Measurements from ENCODE around the gene PPAN. TPM values are rescaled to one million over a fixed set of nuclear protein-coding genes. Genes with fewer than 3 reads are reported as not detected.

The PPAN gene
- total and polyA plus RNA-seq, 3 donors from 2014 or later: 39.3 to 68.1 (median 66.2) TPM

DNA sequence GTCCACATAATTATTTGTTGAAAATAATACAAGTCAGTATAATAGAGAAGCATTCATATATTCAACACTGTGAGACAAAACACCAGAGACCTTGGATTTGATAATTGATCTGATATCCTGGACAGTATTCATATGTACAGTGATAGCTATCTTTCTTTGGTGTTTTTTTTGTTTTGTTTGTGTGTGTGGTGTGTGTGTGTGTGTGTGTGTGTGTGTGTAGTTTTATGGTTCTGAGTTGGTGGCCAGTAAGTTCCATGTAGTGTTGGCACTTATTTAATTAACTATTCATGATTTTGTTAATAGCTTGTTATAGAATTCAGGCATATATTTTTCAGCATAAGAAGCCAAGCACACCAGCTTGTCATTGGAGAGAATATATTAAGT lies 2.0 kb upstream of the PPAN start:
- DNase-seq: no peak
- Histone ChIP-seq H3K27ac (no peak overlapping the region), H3K4me3 (no peak overlapping the region), H3K9me3 (no peaks in the 10 kb centered on the region), H3K4me1 (peaks cover 6% of the 10 kb centered on the region), H3K36me3 (ENCODE audit: low read depth, missing control alignments) (no peaks in the 10 kb centered on the region), H3K27me3 (no peaks in the 10 kb centered on the region)
- TF ChIP-seq, protein P1, sequence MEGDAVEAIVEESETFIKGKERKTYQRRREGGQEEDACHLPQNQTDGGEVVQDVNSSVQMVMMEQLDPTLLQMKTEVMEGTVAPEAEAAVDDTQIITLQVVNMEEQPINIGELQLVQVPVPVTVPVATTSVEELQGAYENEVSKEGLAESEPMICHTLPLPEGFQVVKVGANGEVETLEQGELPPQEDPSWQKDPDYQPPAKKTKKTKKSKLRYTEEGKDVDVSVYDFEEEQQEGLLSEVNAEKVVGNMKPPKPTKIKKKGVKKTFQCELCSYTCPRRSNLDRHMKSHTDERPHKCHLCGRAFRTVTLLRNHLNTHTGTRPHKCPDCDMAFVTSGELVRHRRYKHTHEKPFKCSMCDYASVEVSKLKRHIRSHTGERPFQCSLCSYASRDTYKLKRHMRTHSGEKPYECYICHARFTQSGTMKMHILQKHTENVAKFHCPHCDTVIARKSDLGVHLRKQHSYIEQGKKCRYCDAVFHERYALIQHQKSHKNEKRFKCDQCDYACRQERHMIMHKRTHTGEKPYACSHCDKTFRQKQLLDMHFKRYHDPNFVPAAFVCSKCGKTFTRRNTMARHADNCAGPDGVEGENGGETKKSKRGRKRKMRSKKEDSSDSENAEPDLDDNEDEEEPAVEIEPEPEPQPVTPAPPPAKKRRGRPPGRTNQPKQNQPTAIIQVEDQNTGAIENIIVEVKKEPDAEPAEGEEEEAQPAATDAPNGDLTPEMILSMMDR (IDR thresholded peaks at IDR 0.05): no peak
- TF ChIP-seq POLR2A (IDR thresholded peaks at IDR 0.05): no peak
- intact Hi-C loops (cut with DNase I; ENCODE audit: low total_unique reads): no loop called here

DNA sequence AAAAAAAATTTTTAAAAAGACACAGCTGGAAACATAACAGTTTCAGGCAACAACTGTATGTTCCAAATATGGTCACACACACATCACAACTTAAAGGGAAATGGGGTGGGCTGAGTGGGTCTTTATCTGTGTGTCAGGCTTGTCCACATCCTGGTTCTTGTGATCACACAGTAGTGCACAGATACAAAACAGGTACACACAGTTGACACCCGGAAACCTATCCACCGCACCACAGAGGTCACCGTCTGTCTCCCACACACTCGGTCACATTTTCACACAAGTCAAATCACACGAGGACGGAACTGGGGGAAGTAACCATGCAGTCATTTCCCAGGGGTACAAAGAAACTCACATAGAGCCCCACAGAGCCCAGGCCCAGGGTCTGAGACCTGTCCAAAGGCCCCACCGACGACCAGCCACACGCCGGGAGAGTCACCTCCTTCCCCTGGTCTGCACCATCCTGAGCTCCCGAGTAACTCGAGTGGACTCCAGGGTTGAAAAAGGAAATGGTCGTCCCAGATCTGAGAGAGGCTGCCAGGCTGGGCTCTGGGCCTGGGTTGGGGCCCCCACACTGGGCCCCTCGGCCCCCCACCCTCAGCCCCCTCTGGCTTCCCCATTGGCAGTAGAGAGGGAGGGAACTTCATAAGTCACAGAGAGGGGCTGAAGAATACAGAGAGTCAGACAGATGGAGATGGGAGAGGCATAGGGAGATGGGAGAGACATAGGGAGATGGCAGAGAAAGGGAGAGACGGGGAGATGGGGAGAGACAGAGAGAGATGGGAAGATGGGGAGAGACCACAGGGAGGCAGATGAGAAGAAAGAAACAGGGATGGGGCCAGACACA lies 1.3 kb upstream of the PPAN start:
- intact Hi-C loops (cut with DNase I; ENCODE audit: low total_unique reads): no loop called here
- H3K4me1 ChIP-seq: peaks cover 6% of the 10 kb centered on the region
- no peak overlapping the region for H3K4me3 ChIP-seq
- no peaks in the 10 kb centered on the region for H3K9me3 ChIP-seq
- 60 to 67% methylated on average over 15 of the region's 15 CpGs for WGBS, 2 donors
- no peaks in the 10 kb centered on the region for H3K36me3 ChIP-seq (ENCODE audit: low read depth, missing control alignments)
- H3K27ac ChIP-seq: no peak overlapping the region
- DNase-seq: no peak
- TF ChIP-seq POLR2A (IDR thresholded peaks at IDR 0.05): no peak
- TF ChIP-seq, protein P1 (IDR thresholded peaks at IDR 0.05): no peak
- H3K27me3 ChIP-seq: no peaks in the 10 kb centered on the region

DNA sequence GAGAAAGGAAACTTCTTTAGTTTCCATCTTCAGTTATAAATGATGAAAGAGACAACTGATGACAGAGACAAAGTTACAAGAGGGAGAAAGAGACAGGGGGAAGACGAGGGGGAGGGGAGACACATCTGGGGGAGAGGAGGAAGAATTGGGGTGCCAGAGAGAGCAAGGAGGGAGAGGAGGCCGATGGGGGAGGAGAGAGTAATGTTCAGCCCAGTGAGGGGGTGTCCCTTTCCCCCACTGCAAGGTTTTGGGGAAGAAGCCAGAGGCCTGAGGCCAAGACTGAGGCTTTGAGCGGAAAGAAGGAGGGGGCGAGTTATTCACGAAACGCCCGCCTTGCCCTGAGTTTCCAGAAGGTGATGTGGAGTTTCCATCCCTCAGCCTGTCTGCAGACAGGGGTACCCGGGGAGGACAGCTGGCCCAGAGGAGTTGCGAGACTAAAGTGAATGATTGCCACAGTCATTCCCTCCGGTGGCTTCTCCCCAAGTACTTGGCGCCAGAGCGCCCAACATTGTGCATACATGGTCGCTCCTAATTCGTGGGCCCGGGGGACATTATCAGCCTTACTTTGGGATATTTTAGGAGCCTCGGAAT lies 558 bp upstream of the PPAN start:
- H3K36me3 ChIP-seq (ENCODE audit: low read depth, missing control alignments): no peaks in the 10 kb centered on the region
- WGBS, 2 donors: 35 to 44% methylated on average over 15 to 16 of the region's 16 CpGs
- H3K9me3 ChIP-seq: no peaks in the 10 kb centered on the region
- H3K27me3 ChIP-seq: no peaks in the 10 kb centered on the region
- intact Hi-C loops (cut with DNase I; ENCODE audit: low total_unique reads): no loop called here
- no peak for DNase-seq
- TF ChIP-seq, protein P1 (IDR thresholded peaks at IDR 0.05): no peak
- TF ChIP-seq POLR2A (IDR thresholded peaks at IDR 0.05): no peak
- no peak overlapping the region for H3K27ac ChIP-seq
- peak overlapping the region in 1 of 2 donors; percentile 99 for H3K4me3 ChIP-seq
- peaks cover 6% of the 10 kb centered on the region for H3K4me1 ChIP-seq

DNA sequence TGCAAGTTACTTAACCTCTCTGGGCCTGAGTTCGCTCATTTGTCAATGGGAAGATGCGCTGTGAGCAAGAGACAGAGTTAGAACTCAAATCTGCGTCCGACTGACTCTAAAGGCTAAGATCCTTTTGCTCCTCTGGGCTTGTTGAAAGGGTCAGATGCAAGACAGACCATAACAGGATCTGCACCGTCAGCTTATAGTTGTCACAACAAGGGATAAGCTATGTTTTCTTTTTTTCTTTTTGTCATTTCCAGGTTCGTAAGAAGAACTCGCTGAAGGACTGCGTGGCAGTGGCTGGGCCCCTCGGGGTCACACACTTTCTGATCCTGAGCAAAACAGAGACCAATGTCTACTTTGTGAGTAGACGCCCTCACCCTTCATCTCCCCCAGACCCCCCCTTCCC lies 1.1 kb downstream of the PPAN start:
- H3K4me3 ChIP-seq: peak overlapping the region; percentile 89 to 99
- intact Hi-C loops (cut with DNase I; ENCODE audit: low total_unique reads): no loop called here
- 68 to 72% methylated on average over 10 of the region's 10 CpGs for WGBS, 2 donors
- H3K36me3 ChIP-seq (ENCODE audit: low read depth, missing control alignments): no peaks in the 10 kb centered on the region
- no peak for TF ChIP-seq POLR2A (IDR thresholded peaks at IDR 0.05)
- TF ChIP-seq, protein P1 (IDR thresholded peaks at IDR 0.05): no peak
- H3K4me1 ChIP-seq: peaks cover 6% of the 10 kb centered on the region
- no peak for DNase-seq
- no peak overlapping the region for H3K27ac ChIP-seq
- H3K27me3 ChIP-seq: no peaks in the 10 kb centered on the region
- H3K9me3 ChIP-seq: no peaks in the 10 kb centered on the region

Data from testis (tissue), 3 donors.